Uterus (tissue), 2 donors: ENCODE measurements around the gene UCK2.

Experiments used
- POLR2A ChIP-seq, 2 donors: fragments of 450-650 bp; IDR thresholded peaks; one replicate each; pipeline ENCODE4 v1.6.1; 2016; ENCODE audit warnings: antibody characterized with exemption in 2 of 2, mild to moderate bottlenecking in 1 of 2, moderate library complexity in 1 of 2
- TF ChIP-seq, protein P1 (sequence below), 4 experiments: fragments of 200-600 bp in 2 of 4; fragments of 450-650 bp in 2 of 4; sonication (generic) in 2 of 4; IDR thresholded peaks; one replicate each; pipeline ENCODE4 v1.5.1; 2016 to 2019; ENCODE audit warnings: antibody characterized with exemption in 4 of 4, mild to moderate bottlenecking in 2 of 4, moderate library complexity in 1 of 4

DNA sequence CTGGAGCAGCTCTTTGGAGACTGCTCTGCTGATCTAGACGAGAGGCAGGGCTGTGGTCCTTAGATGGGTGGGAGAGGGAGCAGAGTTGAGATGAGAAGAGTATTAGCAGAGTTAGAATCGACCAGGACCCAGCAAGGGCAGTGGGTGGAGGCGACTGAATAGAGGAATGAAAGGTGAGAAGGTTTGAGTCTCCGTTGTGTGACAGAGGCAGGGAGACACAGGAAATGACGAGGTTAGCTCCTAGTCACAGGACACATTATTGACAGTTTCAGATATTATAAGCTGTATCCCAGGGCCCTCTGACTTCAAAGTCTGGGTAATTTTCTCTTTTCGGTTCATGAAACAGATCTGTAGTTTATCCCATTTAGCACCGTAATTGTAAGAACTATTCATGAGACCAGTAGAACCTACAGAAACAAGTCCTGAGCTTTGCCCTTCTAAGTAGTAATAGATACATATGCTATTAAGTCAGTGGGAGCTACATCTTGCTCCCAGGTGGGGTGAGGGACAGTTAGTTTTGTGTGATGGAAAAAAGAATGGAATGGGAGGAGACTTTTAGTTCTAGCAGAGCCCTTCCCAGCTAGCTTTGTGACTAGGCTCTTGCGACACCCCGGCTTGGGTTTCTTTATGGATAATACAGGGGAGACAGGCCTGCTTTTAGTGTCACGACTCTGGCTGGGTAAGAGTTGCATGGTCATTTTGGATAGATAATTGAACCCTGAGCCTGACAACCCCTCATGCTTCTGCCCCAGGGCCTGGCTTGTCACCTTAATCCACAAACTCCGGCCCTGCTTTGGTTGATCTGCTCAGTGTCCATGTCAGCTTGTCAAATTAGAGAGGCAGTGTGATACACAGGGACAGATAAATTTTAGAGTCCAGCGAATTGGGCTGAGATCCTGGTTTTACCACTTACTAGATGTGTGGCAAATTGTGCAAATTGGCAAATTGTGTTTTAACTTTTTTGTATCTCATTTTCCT is 70.2 kb downstream of the UCK2 start:
- TF ChIP-seq, protein P1, sequence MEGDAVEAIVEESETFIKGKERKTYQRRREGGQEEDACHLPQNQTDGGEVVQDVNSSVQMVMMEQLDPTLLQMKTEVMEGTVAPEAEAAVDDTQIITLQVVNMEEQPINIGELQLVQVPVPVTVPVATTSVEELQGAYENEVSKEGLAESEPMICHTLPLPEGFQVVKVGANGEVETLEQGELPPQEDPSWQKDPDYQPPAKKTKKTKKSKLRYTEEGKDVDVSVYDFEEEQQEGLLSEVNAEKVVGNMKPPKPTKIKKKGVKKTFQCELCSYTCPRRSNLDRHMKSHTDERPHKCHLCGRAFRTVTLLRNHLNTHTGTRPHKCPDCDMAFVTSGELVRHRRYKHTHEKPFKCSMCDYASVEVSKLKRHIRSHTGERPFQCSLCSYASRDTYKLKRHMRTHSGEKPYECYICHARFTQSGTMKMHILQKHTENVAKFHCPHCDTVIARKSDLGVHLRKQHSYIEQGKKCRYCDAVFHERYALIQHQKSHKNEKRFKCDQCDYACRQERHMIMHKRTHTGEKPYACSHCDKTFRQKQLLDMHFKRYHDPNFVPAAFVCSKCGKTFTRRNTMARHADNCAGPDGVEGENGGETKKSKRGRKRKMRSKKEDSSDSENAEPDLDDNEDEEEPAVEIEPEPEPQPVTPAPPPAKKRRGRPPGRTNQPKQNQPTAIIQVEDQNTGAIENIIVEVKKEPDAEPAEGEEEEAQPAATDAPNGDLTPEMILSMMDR (IDR thresholded peaks at IDR 0.05) = no peak
- no peak for TF ChIP-seq POLR2A (IDR thresholded peaks at IDR 0.05)
